ENCODE results near the gene TMEM52B.
A peak's percentile ranks its signal among the peaks of the same experiment; 100 is the strongest.

Gene TMEM52B

DNA sequence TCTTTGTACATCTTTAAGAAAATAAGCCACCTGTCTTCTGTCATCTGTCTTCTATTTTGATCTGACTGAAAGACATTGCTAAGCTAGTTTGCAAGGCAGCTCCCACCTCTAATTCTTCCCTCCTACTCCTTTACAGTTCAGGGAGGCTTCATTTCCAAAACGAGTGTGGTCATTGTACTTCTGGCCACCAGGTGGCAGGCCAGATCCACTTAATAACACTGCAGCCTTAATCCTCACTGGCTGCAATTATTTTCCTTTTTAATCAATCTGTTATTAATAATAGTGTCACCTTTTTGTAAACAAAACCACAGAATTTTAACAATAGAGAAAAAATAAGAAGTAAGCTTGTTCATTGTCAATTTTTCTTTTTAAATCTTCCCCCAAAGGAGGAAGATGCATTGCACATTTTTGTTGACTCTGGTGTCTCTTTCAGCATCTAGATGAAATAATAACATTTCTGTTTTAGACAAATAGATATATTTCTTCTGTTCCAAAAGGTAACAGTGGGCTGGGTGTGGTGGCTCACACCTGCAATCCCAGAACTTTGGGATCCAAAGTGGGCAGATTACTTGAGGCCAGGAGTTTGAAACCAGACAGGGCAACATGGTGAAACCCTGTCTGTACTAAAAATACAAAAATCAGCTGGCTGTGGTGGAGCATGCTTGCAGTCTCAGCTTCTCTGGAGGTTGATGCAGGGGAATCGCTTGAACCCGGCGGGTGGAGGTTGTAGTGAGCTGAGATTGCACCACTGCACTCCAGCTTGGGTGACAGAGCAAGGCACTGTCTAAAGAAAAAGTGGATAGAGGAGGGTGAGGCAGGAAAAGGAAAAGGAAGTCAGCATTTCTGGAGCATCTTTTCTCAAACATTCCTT is 57.2 kb downstream of the TMEM52B start:
- no peak overlapping the region for H3K27ac ChIP-seq
- TF ChIP-seq, protein P1, sequence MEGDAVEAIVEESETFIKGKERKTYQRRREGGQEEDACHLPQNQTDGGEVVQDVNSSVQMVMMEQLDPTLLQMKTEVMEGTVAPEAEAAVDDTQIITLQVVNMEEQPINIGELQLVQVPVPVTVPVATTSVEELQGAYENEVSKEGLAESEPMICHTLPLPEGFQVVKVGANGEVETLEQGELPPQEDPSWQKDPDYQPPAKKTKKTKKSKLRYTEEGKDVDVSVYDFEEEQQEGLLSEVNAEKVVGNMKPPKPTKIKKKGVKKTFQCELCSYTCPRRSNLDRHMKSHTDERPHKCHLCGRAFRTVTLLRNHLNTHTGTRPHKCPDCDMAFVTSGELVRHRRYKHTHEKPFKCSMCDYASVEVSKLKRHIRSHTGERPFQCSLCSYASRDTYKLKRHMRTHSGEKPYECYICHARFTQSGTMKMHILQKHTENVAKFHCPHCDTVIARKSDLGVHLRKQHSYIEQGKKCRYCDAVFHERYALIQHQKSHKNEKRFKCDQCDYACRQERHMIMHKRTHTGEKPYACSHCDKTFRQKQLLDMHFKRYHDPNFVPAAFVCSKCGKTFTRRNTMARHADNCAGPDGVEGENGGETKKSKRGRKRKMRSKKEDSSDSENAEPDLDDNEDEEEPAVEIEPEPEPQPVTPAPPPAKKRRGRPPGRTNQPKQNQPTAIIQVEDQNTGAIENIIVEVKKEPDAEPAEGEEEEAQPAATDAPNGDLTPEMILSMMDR (IDR thresholded peaks at IDR 0.05): peak; percentile 95
- no peak for TF ChIP-seq ZFX (IDR thresholded peaks at IDR 0.05; ENCODE audit: borderline replicate concordance)

DNA sequence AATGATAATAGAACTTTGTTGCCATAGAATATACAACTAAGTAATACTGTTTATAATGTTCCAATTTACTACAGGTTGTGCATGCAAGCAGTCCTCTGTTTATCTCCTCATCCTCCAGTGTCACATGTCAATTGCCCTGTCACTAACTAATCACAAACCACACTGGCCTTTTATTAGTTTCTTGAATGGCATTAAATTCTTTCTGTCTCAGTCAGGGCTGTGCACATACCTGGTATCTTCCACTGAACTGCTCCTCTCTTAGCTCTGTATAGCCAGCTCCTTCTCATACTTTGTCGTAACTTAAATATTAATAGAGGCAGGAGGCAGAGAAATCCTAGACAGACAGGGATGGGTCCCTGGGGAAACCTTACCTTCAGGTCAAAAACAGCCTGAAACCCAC is 57.9 kb downstream of the TMEM52B start:
- TF ChIP-seq, protein P1 (IDR thresholded peaks at IDR 0.05): no peak
- no peak for TF ChIP-seq ZFX (IDR thresholded peaks at IDR 0.05; ENCODE audit: borderline replicate concordance)
- H3K27ac ChIP-seq: no peak overlapping the region

DNA sequence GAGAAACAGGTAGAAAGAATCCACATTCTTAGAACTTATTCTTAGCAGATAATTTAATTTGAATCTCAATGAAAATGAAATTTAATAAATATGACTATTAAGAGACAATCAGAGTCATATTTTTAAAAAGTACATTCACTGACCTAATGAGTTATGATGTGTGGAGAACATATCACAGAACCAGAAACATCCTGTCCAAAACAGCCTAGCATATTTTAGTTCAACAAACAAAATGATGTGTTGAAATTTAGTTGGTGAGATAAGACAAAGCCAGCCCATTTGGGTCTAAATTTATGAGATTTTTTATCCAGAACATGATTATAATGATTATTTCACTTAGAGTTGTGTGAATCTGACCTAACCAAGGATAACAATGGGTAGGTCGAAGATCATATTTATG is 59.7 kb downstream of the TMEM52B start:
- H3K27ac ChIP-seq: no peak overlapping the region

DNA sequence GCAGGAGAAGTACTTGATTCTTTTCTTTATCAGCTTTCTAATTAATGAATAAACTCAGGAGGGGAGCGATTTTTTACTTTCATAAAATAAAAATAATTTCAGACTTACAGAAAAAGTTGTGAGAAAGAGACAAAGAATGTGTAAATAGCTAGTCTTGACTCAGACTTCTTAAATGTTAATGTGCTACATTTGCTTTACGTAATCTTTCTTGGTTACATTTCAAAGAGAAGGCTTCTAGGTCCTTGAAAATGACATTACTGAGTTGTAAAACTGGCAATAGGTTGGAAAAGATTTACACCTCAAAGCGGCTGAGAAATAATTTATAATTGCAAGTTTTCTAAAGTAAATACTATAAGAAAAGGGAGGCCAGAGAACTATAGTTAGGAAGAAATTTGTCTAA is 62.5 kb downstream of the TMEM52B start:
- H3K27ac ChIP-seq: no peak overlapping the region
- TF ChIP-seq, protein P1 (IDR thresholded peaks at IDR 0.05): no peak
- TF ChIP-seq ZFX (IDR thresholded peaks at IDR 0.05; ENCODE audit: borderline replicate concordance): no peak

More for the DNA sequence above, 59.7 kb downstream of the TMEM52B start:
- TF ChIP-seq, protein P1 (IDR thresholded peaks at IDR 0.05): no peak
- TF ChIP-seq ZFX (IDR thresholded peaks at IDR 0.05; ENCODE audit: borderline replicate concordance): no peak
